ENCODE results near the gene ALDOB. TPM values are rescaled to one million over a fixed set of nuclear protein-coding genes. Genes with fewer than 3 reads are reported as not detected.

The ALDOB gene
- total RNA-seq, 2 donors from 2014 or later = 3.4 to 33.1 TPM

- H3K27ac ChIP-seq = no peak overlapping the region
- no peak for DNase-seq
- no peak overlapping the region for H3K4me3 ChIP-seq
- no peaks in the 10 kb centered on the region for H3K27me3 ChIP-seq
- H3K9ac ChIP-seq (ENCODE audit: low read depth in 2 of 2, low read length in 2 of 2) = no peak overlapping the region
- intact Hi-C loops (cut with DNase I) = no loop called here
- H3K4me1 ChIP-seq = no peaks in the 10 kb centered on the region
- no peaks in the 10 kb centered on the region for H3K36me3 ChIP-seq
- no peaks in the 10 kb centered on the region for H3K9me3 ChIP-seq
- TF ChIP-seq CTCF (IDR thresholded peaks at IDR 0.05) = no peak
Observed at GRCh38 chr9:101472891-101473290, 37.3 kb upstream of the ALDOB start.

- H3K27ac ChIP-seq = no peak overlapping the region
- no peak for TF ChIP-seq CTCF (IDR thresholded peaks at IDR 0.05)
- no peak overlapping the region for H3K9ac ChIP-seq (ENCODE audit: low read depth in 2 of 2, low read length in 2 of 2)
- H3K4me1 ChIP-seq = no peaks in the 10 kb centered on the region
- no peaks in the 10 kb centered on the region for H3K9me3 ChIP-seq
- H3K27me3 ChIP-seq = no peaks in the 10 kb centered on the region
- DNase-seq = no peak
- no peaks in the 10 kb centered on the region for H3K36me3 ChIP-seq
- H3K4me3 ChIP-seq = no peak overlapping the region
- intact Hi-C loops (cut with DNase I) = no loop called here
Observed at GRCh38 chr9:101470929-101471328, 35.4 kb upstream of the ALDOB start.

GRCh38 chr9:101470021-101470420 lies 34.4 kb upstream of the ALDOB start:
- H3K4me3 ChIP-seq = no peak overlapping the region
- H3K9me3 ChIP-seq = no peaks in the 10 kb centered on the region
- no peaks in the 10 kb centered on the region for H3K36me3 ChIP-seq
- no peaks in the 10 kb centered on the region for H3K4me1 ChIP-seq
- H3K27me3 ChIP-seq = no peaks in the 10 kb centered on the region
- intact Hi-C loops (cut with DNase I) = no loop called here
- H3K27ac ChIP-seq = no peak overlapping the region
- no peak overlapping the region for H3K9ac ChIP-seq (ENCODE audit: low read depth in 2 of 2, low read length in 2 of 2)
- no peak for TF ChIP-seq CTCF (IDR thresholded peaks at IDR 0.05)
- no peak for DNase-seq

- no peak overlapping the region for H3K27ac ChIP-seq
- intact Hi-C loops (cut with DNase I) = no loop called here
- DNase-seq = no peak
- TF ChIP-seq CTCF (IDR thresholded peaks at IDR 0.05) = no peak
- no peaks in the 10 kb centered on the region for H3K27me3 ChIP-seq
- no peak overlapping the region for H3K9ac ChIP-seq (ENCODE audit: low read depth in 2 of 2, low read length in 2 of 2)
- no peak overlapping the region for H3K4me3 ChIP-seq
- no peaks in the 10 kb centered on the region for H3K36me3 ChIP-seq
- no peaks in the 10 kb centered on the region for H3K9me3 ChIP-seq
- H3K4me1 ChIP-seq = no peaks in the 10 kb centered on the region
Observed at GRCh38 chr9:101469026-101469425, 33.5 kb upstream of the ALDOB start.

- intact Hi-C loops (cut with DNase I) = no loop called here
- Histone ChIP-seq H3K4me1 (no peaks in the 10 kb centered on the region), H3K9me3 (no peaks in the 10 kb centered on the region), H3K27ac (no peak overlapping the region), H3K9ac (ENCODE audit: low read depth in 2 of 2, low read length in 2 of 2) (no peak overlapping the region), H3K27me3 (no peaks in the 10 kb centered on the region), H3K4me3 (no peak overlapping the region), H3K36me3 (no peaks in the 10 kb centered on the region)
- no peak for DNase-seq
- no peak for TF ChIP-seq CTCF (IDR thresholded peaks at IDR 0.05)
Observed at GRCh38 chr9:101468116-101468515, 32.5 kb upstream of the ALDOB start.

GRCh38 chr9:101467690-101468089 lies 32.1 kb upstream of the ALDOB start:
- no peak for DNase-seq
- Histone ChIP-seq H3K27ac (no peak overlapping the region), H3K9ac (ENCODE audit: low read depth in 2 of 2, low read length in 2 of 2) (no peak overlapping the region), H3K27me3 (no peaks in the 10 kb centered on the region), H3K36me3 (no peaks in the 10 kb centered on the region), H3K9me3 (no peaks in the 10 kb centered on the region), H3K4me3 (no peak overlapping the region), H3K4me1 (no peaks in the 10 kb centered on the region)
- TF ChIP-seq CTCF (IDR thresholded peaks at IDR 0.05) = no peak
- intact Hi-C loops (cut with DNase I) = no loop called here

All from colonic mucosa (tissue), 4 donors.